HG03025 (cell line): ENCODE results near the gene DYRK1A.
A peak's percentile ranks its signal among the peaks of the same experiment; 100 is the strongest.
"Not testable (repeated sequence)": the region's sequence is repeated elsewhere in the genome, so short reads cannot be mapped to it uniquely, and the experiment has no call there.

Experiments
- ATAC-seq: cut with Tn5 transposase; IDR thresholded peaks from one replicate; pipeline ENCODE4 v1.9.1; 2021; ENCODE audit warnings: mild to moderate bottlenecking, moderate library complexity; ENCODE audit not compliant: unreplicated experiment, low FRiP score

The DYRK1A gene

DNA sequence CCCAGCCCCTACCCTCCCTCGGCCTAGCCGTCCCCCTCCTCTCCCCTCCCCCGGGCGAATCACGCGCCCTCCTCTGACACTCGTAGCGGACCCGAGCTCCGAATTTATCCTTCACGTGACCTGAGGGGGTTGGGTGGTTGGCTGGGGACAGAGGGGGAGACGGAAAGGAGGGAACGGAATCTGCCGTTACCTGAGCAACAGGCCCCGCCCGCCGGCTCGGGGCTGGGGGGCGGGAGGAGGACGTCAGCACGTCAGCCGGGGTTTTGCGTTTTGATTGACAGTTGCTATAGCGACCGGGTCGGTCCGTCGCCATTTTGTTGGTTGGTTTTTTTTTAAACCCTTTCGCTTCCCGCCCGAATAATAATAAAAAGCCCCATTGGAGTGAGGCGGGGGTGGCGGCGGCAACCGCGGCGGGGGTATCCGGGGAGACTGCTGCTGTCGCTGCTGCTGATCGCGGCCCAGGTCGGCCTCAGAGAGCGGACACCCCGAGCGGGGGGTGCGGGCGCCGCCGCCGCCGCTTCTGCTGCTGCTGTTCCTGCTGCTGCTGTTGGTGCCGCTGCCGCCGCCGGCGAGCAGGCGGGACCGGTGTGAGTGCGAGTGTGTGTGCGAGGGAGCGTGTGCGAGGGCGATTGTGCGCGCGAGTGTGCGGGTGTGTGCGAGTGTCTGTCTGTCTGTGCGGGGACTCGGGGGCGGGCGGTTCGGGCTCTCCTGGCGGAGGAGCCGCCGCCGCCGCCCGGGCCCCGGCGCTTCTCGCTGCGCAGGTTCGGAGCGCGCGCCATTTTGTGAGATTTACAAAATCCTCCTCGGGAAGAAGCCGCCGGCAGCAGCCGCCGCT, at the start of gene DYRK1A:
Gene DYRK1A, plus strand, starts transcription at position 292 of the 835 bp plus-strand sequence. CDS start 53,602 bp downstream, outside the sequence.
- peak; percentile 55 for ATAC-seq

DNA sequence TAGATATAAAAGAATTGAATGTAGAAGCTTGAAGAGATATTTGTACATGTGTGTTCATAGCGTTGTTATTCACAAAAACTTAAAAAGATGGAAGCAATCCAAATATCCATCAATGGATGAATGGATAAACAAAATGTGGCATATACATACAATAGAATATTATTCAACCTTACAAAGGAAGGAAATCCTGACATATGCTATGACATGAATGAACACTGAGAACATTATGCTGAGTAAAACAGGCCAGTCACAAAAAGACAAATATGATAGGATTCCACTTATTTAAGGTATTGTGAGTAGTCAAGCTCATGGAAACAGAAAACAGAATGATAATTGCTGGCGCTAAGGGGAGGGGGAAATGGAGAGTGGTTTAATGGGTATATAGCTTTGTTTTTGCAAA, 47.0 kb upstream of the DYRK1A start:
- ATAC-seq = no peak

DNA sequence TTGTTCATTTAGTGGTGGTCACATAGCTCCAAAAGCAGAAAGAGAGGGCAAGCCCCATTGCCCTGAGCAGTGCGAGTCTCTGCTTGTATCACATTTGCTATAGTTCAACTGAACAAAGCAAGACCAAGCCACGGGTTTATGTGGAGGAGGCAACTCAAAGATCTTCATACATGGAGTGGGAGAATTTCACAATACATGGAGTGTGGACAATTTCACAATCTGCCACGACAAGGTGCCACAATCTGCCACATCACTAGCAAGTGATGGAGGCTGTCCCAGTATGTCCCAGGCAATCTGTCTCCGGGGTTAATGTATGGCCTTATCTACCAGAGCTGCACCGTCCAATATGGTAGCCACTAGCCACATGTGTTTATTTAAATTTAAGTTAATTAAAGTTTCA, 44.5 kb upstream of the DYRK1A start:
- ATAC-seq = no peak

DNA sequence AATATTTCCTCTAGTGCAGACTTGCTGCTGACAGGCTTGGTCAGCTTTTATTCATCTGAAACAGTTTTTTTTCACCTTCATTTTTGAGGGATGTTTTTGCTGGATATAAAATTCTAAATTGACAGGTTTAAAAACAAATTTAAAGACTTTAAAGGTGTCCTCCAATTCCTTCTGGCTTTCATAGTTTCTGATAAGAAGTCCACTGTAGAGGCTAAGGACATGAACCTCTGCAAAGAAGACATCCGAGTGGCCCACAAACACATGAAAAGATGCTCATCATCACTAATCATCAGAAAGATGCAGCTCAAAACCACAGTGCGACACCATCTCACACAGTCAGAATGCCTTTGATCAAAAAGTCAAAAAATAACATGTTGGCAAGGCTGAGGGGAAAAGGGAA, 42.0 kb upstream of the DYRK1A start:
- no peak for ATAC-seq

DNA sequence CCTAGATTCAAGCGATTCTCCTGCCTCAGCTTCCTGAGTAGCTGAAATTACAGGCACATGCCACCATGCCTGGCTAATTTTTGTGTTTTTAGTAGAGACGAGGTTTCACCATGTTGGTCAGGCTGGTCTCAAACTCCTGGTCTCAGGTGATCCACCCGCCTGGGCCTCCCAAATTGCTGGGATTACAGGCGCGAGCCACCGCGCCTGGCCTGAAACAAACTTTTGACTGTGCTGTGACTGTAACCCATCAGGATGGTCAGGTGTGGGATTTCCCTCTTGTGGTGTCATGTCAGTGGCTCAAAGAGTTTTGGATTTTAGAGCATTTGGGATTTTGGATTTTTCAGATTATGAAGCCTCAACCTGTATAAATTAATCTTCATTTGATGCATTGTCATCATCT, 38.4 kb upstream of the DYRK1A start:
- not testable (repeated sequence) for ATAC-seq

DNA sequence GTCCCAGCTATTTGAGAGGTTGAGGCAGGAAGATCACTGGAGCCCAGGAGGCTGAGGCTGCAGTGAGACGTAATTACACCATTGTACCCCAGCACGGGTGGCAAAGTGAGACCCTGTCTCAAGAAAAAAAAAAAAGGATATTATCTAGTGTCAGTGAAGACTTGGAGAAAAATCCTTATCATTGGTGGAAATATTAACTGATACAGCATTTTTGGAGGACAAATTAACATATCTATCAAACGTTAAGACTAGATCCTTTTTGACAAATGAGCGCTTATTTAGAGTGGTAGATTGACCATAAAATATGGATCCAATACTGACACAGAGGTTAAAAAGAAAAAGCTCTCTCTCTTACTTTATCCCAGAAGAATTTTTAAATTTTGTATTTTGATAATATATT, 35.2 kb upstream of the DYRK1A start:
- ATAC-seq = no peak

DNA sequence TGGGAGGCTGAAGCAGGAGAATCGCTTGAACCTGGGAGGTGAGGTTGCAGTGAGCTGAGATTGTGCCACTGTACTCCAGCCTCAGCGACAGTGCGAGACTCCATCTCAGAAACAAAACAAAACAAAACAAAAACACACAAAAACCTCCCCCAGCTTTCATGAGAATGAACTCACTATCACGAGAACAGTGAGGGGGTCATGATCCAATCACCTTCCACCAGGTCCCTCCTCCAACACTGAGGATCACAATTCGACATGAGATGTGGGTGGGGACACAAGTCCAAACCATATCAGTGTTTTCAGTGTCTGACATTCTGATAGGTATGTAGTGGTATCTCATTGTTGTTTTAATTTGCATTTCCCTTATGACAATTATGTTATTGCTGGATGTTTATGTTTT, 31.5 kb upstream of the DYRK1A start:
- ATAC-seq = no peak

DNA sequence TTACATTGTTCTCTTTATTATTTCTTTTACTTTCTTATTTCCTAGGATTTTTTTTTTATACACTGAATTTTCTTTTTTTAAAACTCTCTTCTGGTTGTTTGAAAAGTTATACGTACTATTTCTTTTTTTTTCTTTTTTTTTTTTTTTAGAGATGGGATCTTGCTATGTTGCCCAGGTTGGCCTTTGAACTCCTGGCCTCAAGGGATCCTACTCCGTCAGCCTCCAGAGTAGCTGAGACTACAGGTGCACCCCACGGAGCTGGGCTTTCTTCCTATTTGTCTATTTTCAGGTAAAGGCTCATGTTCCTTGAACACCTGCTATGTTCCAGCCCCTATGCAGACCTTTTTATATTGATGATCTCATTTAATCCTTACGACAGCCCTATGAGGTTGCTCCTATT, 29.4 kb upstream of the DYRK1A start:
- ATAC-seq = no peak

DNA sequence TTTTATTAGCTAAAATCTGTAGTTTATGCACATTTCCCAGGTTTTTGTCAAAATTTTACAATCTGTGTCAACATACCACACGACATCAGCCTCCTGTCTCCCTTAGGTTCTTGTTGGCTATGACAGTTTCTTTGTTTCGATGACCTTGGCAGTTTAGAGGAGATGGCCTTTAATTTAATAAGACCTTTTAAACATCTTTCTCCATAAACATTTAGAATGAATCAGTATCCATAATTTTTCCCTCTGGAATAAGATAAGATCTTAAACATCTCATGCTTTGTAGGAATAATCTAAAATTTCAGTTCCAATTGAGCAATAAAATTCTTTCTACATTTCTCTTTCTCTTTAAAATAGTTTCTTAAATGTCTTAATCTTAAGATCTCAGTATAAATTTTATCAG, 28.7 kb upstream of the DYRK1A start:
- no peak for ATAC-seq

DNA sequence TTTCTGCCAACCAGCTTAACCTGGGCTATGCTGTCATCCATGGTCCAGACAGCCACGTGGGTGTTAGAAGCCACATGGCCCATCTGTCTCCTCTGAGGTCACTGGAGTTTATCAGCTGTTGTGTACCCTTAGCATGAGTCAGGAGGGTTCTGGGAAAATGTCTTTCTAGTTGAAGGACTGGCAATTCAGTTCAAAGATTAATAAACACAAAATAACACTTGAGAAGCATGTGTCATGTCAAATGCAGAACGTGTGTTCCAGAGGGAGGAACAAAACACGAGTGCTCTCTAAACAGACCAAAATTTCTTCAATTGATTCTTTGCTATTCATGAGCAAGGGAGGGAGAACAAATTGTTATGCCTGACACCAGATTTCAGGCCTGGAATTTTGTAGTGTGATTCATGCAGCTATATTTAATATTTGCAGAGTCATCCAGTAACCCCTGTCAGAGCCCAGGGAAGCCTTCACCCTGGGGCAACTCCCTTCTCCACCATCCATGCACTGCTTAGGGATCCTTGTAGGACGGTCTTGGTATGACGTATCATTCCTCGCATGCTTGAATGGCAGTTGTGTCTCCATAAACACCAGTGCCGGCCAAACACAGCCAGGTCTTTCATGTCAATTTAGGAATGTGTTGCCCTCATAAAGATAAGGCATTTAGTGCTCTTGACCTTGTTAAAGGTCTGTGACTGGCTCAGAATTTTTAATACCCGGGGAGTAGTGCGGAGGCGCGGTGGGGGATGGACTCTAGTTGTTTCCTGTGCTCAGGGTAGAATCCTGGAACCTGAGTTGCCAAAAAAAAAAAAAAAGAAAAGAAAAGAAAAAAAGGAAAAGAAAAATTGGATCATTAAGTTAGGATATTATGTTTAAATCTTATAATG, 27.7 kb upstream of the DYRK1A start:
- no peak for ATAC-seq

DNA sequence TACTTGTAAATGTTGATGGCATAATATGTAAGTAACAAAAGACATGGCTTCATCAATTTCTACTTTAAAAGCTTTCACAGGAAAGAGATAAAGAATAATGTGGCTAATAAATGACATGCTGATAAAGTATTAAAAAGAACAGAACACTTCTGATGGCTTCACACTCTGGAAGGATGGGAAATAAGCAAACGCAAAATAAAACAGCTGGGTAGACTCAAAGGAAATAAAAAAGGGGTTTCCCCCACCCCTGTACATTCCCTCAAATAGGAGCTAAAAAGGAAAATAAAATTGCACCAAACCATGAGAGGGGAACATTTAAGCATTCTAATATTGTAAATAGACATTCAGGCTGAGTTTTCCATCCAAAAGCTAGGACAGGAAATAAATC, 27.0 kb upstream of the DYRK1A start:
- no peak for ATAC-seq

DNA sequence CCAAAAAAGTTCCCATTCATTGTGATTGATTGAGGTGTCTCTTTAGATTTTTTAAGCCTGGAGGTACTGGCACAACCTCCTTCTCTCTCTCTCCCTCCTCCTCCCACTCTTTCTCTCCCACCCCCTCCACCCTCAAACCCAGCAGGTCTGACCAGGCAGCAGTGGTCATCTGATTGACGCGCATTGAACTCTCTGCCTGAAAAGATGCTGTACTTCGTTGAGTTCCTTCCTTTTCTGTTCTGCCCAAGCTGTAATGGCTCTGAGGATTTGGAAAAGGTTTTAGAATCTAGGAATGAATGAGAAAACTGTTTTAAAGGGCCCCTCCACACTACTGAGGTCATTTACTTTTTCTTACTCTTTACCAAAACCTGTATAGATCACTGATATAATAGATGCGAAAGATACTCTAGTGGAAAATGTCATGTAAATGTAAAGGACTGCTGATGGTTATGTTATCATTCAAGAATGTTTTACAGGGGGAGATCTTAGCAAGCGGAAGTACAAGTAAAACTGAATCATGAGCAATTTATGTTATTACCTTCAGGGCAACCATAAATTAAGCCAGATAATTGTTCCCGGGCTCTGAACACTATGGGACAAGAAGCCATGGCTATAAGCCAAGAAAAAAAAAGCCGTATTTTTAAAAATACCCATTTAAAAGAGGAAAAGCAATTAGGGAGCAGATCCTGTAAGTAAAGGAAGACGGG, 25.2 kb upstream of the DYRK1A start:
- no peak for ATAC-seq

DNA sequence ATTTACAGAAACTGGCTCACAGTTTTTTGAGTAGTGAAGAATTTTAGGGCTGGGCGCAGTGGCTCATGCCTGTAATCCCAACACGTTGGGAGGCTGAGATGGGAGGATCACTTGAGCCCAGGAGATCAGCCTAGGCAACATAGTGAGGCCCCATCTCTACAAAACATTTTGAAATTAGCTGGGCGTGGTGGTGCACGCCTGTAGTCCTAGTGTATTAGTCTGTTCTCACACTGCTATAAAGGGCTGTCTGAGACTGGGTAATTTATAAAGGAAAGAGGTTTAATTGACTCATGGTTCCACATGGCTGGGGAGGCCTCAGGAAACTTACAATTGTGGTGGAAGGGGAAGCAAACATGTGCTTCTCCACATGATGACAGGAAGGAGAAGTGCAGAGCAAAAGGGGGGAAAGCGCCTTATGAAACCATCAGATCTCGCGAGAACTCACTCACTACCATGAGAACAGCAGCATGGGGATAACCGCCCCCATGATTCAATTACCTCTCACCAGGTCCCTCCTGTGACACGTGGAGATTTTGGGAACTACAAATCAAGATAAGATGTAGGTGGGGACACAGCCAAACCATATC, 24.4 kb upstream of the DYRK1A start:
- no peak for ATAC-seq

DNA sequence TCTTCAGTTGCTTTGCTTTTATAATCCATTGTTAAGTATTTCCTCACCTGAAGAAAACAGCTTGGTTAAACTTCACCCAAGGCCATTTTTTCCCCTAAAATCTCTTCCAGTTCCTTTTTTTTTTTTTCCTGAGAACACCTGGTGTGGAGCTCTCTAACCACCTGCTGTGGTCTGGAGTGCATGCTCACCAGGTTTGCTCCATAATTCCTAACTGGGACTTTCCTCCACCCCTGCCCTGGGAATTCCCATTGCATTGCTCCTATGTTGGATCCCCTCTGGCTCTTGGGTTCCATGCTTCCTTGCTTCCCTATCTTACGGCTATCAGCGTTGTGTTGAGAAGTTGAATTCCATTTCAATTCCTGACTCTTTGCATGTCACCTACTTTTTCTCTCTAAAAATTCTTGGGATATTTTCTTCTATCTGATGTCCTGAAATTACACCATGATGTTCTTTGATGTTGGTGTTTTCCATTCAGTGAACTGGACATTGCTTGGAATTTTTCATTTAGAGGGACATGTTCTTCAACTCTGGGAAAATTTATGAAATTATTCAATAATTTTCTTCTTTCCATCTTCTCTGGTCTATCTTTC, 19.6 kb upstream of the DYRK1A start:
- ATAC-seq = no peak

DNA sequence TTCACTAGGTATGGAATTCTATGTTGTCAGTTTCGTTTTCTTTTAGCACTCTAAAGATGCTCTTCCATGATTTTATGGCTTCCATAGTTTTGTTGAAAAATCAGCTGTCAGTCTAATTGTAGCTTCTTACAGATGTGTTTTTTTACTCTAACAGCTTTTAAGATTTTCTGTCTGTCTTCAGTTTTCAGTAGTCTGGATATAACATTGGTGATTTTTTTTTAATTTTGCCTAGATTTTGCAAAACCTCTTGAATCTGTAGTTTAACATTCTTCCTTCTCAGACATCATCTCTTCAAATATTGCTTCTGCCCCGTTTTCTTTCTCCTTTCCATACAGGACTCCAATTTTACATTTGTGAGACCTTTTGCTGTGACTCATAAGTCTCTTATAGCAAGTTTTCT, 17.9 kb upstream of the DYRK1A start:
- no peak for ATAC-seq

DNA sequence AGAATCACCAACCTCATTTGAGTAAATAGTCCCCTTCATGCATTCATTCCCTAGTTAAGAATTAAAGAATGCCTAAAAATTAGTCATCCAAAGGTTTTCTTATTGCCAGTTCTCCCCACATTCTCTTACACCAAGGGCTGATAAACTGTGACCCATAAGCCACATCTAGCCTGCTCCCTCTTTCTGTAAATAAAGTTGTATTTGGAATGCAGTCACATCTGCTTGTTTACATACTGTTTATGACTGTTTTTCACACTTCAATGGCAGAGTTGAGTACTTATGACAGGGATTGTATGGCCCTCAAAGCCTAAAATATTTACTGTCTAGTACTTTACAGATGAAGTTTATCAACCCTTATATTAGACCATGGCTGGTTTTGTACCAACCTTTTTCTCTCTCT, 16.1 kb upstream of the DYRK1A start:
- no peak for ATAC-seq

DNA sequence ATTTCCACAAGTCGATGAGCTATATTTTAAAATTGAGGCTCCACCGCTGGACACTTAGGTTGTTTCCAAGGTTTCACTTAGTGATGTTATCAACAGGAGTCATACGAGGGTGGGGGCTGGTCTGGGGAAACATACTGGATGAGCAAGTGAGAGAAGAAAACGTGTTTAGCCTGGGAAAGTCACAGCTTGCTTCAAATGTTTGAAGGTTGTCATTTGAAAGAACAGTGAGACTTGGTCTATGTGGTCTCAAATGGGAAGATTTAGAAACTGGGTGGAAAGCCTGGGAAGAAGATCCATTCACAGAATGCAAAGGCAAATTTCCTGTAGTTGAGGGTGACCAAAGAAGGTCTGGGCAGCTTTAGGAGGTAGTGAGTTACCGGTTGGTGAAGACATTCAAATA, 9.9 kb upstream of the DYRK1A start:
- ATAC-seq = no peak

DNA sequence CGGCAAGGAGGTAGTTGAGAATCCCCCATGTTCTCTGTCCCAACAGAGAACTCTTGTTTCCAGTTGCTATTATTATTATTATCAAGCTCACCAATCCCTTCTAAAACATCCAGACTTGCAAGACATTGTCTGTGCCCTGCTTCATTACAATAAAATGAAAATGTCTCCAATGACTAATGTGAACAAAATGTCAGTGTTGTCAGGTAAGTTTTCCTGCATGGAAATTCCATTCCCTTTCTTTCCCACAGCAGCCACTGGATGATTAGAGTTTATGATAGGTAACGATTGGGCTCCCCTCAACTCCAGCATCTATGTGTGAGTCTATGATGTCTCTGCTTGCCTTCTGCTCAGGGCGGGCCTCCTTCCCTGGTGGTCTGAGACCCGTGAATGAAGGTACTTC, 8.9 kb upstream of the DYRK1A start:
- no peak for ATAC-seq

DNA sequence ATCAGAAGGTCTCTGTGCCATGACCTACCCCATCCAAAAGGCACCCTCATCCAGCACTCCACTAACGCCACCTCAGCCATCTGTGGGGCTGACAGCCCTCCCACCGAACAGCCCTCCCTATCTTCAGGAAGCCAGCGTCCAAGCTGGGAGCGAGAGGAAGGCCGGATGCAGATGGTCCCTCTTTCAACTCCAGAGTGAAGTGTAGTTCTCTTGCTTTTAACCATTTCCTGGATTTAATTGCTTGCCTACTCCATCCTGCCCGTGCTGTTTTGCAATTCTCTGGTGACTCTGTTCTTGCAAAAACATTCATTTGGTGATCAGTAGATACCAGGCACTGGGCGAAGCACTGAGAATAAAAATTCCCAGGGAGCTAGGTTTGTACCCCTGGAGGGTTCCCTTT, 8.2 kb upstream of the DYRK1A start:
- ATAC-seq = no peak

DNA sequence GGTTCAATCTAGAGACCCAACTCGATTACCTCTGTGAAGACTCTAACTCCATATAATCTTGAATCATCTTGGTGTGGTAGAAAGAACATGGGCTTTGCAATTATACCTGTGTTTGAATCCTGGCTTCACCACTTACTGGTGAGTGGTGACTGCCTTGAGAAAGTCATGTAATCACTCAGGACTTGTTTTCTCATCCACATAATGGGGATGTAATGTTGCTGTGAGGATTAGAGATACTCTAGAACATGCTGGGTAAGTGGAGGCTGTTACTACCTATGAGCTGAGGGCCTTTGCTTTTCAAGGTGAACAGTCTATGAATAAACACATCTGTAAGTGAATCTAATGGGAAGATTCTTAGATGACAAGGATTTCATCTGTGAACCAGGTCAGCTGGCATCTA, 2.6 kb upstream of the DYRK1A start:
- no peak for ATAC-seq
